ENCODE data around the gene APELA.

GRCh38 chr4:164874789-164875188, 2.2 kb upstream of the APELA start:
- TF ChIP-seq, protein P1, sequence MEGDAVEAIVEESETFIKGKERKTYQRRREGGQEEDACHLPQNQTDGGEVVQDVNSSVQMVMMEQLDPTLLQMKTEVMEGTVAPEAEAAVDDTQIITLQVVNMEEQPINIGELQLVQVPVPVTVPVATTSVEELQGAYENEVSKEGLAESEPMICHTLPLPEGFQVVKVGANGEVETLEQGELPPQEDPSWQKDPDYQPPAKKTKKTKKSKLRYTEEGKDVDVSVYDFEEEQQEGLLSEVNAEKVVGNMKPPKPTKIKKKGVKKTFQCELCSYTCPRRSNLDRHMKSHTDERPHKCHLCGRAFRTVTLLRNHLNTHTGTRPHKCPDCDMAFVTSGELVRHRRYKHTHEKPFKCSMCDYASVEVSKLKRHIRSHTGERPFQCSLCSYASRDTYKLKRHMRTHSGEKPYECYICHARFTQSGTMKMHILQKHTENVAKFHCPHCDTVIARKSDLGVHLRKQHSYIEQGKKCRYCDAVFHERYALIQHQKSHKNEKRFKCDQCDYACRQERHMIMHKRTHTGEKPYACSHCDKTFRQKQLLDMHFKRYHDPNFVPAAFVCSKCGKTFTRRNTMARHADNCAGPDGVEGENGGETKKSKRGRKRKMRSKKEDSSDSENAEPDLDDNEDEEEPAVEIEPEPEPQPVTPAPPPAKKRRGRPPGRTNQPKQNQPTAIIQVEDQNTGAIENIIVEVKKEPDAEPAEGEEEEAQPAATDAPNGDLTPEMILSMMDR (IDR thresholded peaks at IDR 0.05), result no peak
- TF ChIP-seq POLR2A (IDR thresholded peaks at IDR 0.05), result no peak

Data from heart left ventricle (tissue), 13 donors.